ENCODE measurements around the gene RUSF1. TPM values are rescaled to one million over a fixed set of nuclear protein-coding genes. Genes with fewer than 3 reads are reported as not detected.

RUSF1 gene
- total and polyA plus RNA-seq, 7 donors = 6.9 to 16.2 (median 10.8) TPM

DNA sequence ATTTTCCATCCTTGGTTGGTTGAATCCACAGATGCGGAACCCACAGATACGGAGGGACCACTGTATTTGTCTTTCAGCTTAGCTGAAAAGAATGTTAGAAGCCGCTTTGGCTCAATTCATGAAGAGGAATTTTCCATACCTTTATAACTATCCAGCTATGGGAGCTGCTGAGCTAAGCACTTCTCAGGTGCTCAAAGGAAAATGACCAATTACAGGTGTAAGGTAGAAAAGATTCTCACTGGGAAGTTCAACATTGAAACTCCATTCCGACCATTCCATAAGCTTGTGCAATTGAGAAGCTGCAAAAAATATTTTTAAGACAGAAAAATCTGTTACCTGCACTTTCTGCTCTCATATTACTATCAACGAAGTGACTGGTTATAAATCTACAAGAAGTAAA is 22.2 kb upstream of the RUSF1 start:
- Histone ChIP-seq H3K27ac (no peak overlapping the region), H3K36me3 (ENCODE audit: insufficient read depth in 1 of 2, low read depth in 1 of 2) (no peaks in the 10 kb centered on the region), H3K9me3 (no peaks in the 10 kb centered on the region), H3K4me3 (no peak overlapping the region), H3K27me3 (ENCODE audit: insufficient read depth in 3 of 3, low read length in 2 of 3) (peaks cover 0 to 74% (median 20%) of the 10 kb centered on the region in 3 donors), H3K4me1 (no peaks in the 10 kb centered on the region)
- TF ChIP-seq, protein P1, sequence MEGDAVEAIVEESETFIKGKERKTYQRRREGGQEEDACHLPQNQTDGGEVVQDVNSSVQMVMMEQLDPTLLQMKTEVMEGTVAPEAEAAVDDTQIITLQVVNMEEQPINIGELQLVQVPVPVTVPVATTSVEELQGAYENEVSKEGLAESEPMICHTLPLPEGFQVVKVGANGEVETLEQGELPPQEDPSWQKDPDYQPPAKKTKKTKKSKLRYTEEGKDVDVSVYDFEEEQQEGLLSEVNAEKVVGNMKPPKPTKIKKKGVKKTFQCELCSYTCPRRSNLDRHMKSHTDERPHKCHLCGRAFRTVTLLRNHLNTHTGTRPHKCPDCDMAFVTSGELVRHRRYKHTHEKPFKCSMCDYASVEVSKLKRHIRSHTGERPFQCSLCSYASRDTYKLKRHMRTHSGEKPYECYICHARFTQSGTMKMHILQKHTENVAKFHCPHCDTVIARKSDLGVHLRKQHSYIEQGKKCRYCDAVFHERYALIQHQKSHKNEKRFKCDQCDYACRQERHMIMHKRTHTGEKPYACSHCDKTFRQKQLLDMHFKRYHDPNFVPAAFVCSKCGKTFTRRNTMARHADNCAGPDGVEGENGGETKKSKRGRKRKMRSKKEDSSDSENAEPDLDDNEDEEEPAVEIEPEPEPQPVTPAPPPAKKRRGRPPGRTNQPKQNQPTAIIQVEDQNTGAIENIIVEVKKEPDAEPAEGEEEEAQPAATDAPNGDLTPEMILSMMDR (IDR thresholded peaks at IDR 0.05) = no peak
- intact Hi-C loops (cut with DNase I) = no loop called here
- ATAC-seq = no peak
- 63 to 72% (median 64%) methylated on average over 5 of the region's 5 CpGs for WGBS, 3 donors
- no peak for DNase-seq

DNA sequence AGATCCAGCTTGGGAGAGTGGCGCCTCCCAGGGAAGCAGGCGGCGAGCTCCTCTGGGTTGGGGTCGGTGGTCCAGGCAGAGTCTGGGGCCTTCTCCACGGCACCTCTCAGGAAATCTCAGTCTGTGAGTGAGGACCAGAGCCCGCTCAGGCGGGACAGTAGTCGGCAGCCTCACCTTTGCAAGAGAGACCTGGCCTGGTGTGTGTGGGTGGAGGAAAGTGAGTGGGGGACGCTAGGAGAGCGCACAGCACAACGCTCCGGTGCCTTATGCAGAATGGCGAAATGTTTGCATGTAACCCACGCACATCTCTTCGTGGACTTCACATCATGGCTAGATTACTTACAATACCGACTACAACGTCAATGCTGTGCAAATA is 21.7 kb upstream of the RUSF1 start:
- ATAC-seq = no peak
- Histone ChIP-seq H3K27me3 (ENCODE audit: insufficient read depth in 3 of 3, low read length in 2 of 3) (peaks cover 0 to 73% (median 20%) of the 10 kb centered on the region in 3 donors), H3K4me1 (no peaks in the 10 kb centered on the region), H3K9me3 (no peaks in the 10 kb centered on the region), H3K4me3 (peak overlapping the region; percentile 47), H3K27ac (no peak overlapping the region), H3K36me3 (ENCODE audit: insufficient read depth in 1 of 2, low read depth in 1 of 2) (no peaks in the 10 kb centered on the region)
- TF ChIP-seq, protein P1 (IDR thresholded peaks at IDR 0.05) = no peak
- intact Hi-C loops (cut with DNase I) = no loop called here
- 16 to 22% (median 18%) methylated on average over 17 of the region's 17 CpGs for WGBS, 3 donors
- DNase-seq = no peak

DNA sequence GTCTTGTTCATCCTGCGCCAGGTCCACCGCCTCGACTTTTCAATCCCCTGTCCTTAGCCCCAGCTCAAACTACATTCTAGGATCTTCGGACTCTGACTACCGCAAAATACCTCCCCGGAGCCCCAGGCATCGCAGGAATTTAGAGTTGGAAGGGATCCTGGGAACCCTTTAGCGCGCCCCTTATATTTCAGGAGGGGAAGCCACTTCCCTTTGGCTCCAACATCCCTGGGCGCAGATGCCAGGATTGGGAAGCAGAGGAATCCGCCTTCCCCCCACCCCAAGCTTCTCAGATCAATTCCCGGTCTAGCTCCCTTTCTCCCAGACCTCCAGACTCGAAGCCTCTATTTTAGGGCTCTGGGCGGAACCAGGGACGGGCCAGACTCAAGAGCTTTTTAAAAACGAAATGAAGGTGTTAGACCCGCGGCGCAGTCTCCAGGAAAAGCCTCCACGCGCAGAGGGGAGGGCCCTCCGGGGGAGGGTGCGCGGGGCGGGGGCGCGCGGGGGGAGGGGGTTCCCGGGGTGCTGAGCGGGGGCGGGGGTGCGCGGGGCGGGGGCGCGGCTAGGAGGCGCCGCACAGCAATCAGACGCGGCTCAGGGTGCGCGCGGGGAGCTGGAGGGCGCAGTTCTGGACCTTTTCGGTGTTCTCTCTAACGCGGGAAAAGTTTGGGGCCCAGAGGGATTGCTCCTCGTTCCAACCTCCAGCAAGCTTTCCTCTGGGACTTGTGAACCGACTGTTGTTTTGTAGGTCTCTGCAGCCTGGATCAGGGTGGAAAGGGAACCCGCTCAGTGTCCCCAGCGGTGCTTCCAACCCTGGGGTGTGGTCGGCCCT is 21.1 kb upstream of the RUSF1 start:
- H3K27me3 ChIP-seq (ENCODE audit: insufficient read depth in 3 of 3, low read length in 2 of 3) = peaks cover 0 to 67% (median 20%) of the 10 kb centered on the region in 3 donors
- no peaks in the 10 kb centered on the region for H3K36me3 ChIP-seq (ENCODE audit: insufficient read depth in 1 of 2, low read depth in 1 of 2)
- no peaks in the 10 kb centered on the region for H3K9me3 ChIP-seq
- TF ChIP-seq, protein P1 (IDR thresholded peaks at IDR 0.05) = no peak
- intact Hi-C loops (cut with DNase I) = no loop called here
- no peak for DNase-seq
- no peak overlapping the region for H3K27ac ChIP-seq
- ATAC-seq = no peak
- 1 to 2% (median 1%) methylated on average over 42 to 52 of the region's 52 CpGs for WGBS, 3 donors
- peak overlapping the region; percentile 47 for H3K4me3 ChIP-seq
- no peaks in the 10 kb centered on the region for H3K4me1 ChIP-seq

DNA sequence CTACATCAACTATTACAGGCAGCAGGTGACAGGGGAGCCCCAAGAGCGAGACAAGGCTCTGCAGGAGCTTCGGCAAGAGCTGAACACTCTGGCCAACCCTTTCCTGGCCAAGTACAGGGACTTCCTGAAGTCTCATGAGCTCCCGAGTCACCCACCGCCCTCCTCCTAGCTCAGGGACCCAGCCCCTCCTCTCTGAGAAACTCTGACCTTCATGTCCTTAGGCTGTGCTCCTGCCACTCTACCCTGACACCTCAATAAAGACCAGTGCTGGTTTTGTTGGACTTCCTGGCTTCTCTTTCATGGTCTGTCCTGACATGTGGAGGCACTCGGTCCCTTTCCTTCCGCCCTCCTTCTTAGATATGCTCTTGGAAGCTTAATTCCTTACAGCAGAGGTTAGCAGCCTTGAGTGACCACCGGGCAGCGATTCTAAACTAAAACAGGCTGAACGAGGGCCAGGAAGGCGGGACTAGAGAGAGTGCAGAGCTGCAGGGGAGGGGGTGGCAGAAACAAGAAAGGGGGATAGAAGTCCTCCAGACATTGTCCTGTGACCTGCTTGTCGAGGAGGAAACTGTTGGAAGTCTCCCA is 20.4 kb upstream of the RUSF1 start:
- Histone ChIP-seq H3K27ac (no peak overlapping the region), H3K4me1 (no peaks in the 10 kb centered on the region), H3K36me3 (ENCODE audit: insufficient read depth in 1 of 2, low read depth in 1 of 2) (no peaks in the 10 kb centered on the region), H3K4me3 (peak overlapping the region; percentile 47), H3K9me3 (no peaks in the 10 kb centered on the region), H3K27me3 (ENCODE audit: insufficient read depth in 3 of 3, low read length in 2 of 3) (peaks cover 0 to 60% (median 20%) of the 10 kb centered on the region in 3 donors)
- WGBS, 3 donors = 15 to 27% (median 21%) methylated on average over 11 of the region's 11 CpGs
- ATAC-seq (no peak), DNase-seq (no peak)
- intact Hi-C loops (cut with DNase I) = no loop called here
- TF ChIP-seq, protein P1 (IDR thresholded peaks at IDR 0.05) = no peak

Data from psoas muscle (tissue), 8 donors.